HepG2 (cell line): Measurements from ENCODE around the gene PPP1R12C. TPM values are rescaled to one million over a fixed set of nuclear protein-coding genes. Genes with fewer than 3 reads are reported as not detected.

Source experiments
- GATA4 ChIP-seq: sonication (generic); IDR thresholded peaks from 2 replicates; pipeline ENCODE4 v1.6.1; 2016; ENCODE audit warnings: antibody characterized with exemption, low read depth, borderline replicate concordance
- HNF4G ChIP-seq, 2 experiments: sonication (generic) in 1 of 2; formaldehyde crosslinking in 1 of 2; IDR thresholded peaks; 2 replicates each; pipeline versions ENCODE4 v1.4.0 to v1.6.1; 2011 to 2020; ENCODE audit warnings: borderline replicate concordance in 2 of 2, low read depth in 2 of 2, mild to moderate bottlenecking in 2 of 2, low read length in 1 of 2, missing genetic modification reagents in 1 of 2, moderate library complexity in 1 of 2
- MAFK ChIP-seq, 2 experiments: IDR thresholded peaks in 1 of 2; conservative IDR thresholded peaks in 1 of 2; 2 replicates each; pipeline ENCODE4 v1.6.1; 2011; ENCODE audit warnings: improper control_type of control experiment in 2 of 2, low read length in 2 of 2
- SP5 ChIP-seq: IDR thresholded peaks from 2 replicates; pipeline ENCODE4 v1.6.1; 2016; ENCODE audit warnings: low read depth, borderline replicate concordance
- SPEN ChIP-seq: sonication (generic); formaldehyde crosslinking; IDR thresholded peaks from 2 replicates; pipeline ENCODE4 v1.5.1; 2020; ENCODE audit warnings: low read depth, mild to moderate bottlenecking, missing genetic modification reagents
- YEATS4 ChIP-seq: sonication (generic); formaldehyde crosslinking; IDR thresholded peaks from 2 replicates; pipeline ENCODE4 v1.4.0; 2020; ENCODE audit warnings: missing genetic modification reagents, borderline replicate concordance
- ZBTB7B ChIP-seq: sonication (generic); formaldehyde crosslinking; IDR thresholded peaks from 2 replicates; pipeline ENCODE4 v1.4.0; 2020; ENCODE audit warnings: missing genetic modification reagents
- ZNF282 ChIP-seq: fragments of 450-650 bp; IDR thresholded peaks from 2 replicates; pipeline ENCODE4 v1.6.1; 2018; ENCODE audit not compliant: partially characterized antibody
- ZNF616 ChIP-seq: sonication (generic); formaldehyde crosslinking; IDR thresholded peaks from 2 replicates; pipeline ENCODE4 v1.5.0; 2020; ENCODE audit warnings: low read depth, mild to moderate bottlenecking, missing genetic modification reagents
- ZNF660 ChIP-seq: sonication (generic); formaldehyde crosslinking; IDR thresholded peaks from 2 replicates; pipeline ENCODE4 v1.5.1; 2020; ENCODE audit warnings: mild to moderate bottlenecking, low read depth, missing genetic modification reagents, borderline replicate concordance
- ZNF800 ChIP-seq: sonication (generic); formaldehyde crosslinking; IDR thresholded peaks from 2 replicates; pipeline ENCODE4 v1.4.0; 2020; ENCODE audit warnings: missing genetic modification reagents
- polyA plus RNA-seq, 8 experiments: library from polyadenylated mRNA; depleted of rRNA in 3 of 8; stranded (reverse) in 7 of 8; unstranded in 1 of 8; fragments of >200 nt; fragmentation: Illumina TruSeq in 4 of 8; extraction: Trizol in 4 of 8; gene quantifications; 2 replicates each; pipeline versions ENCODE4 v1.2.1 to v1.2.3, GENCODE V29; 2011 to 2016; ENCODE audit warnings: low read depth in 4 of 8, missing spikeins in 1 of 8, mixed read lengths in 1 of 8; ENCODE audit not compliant: insufficient read depth in 1 of 8
- total RNA-seq, 5 experiments: library from RNA; depleted of rRNA; stranded (reverse); fragments of >200 nt; fragmentation: Illumina TruSeq; extraction: Trizol; gene quantifications; 2 replicates each; pipeline ENCODE4 v1.2.3, GENCODE V29; 2016; ENCODE audit warnings: low read depth in 1 of 5
- TF ChIP-seq, protein P1 (sequence below): sonication (generic); formaldehyde crosslinking; IDR thresholded peaks from 2 replicates; pipeline ENCODE4 v1.5.1; 2020; ENCODE audit warnings: mild to moderate bottlenecking, missing genetic modification reagents, moderate library complexity
- TF ChIP-seq, protein P2 (sequence below): sonication (generic); formaldehyde crosslinking; conservative IDR thresholded peaks from 2 replicates; pipeline ENCODE4 v1.8.0; 2022; ENCODE audit warnings: low read depth, missing genetic modification reagents
- TF ChIP-seq, protein P3 (sequence below): sonication (generic); formaldehyde crosslinking; IDR thresholded peaks from 2 replicates; pipeline ENCODE4 v1.4.0; 2020; ENCODE audit warnings: mild to moderate bottlenecking, missing genetic modification reagents, borderline replicate concordance

The PPP1R12C gene
- total and polyA plus RNA-seq, 2 of the 13 experiments (the other 11 are each of a cell fraction or from before 2014, with no cell fraction given) = 29.7 to 30.3 TPM

DNA sequence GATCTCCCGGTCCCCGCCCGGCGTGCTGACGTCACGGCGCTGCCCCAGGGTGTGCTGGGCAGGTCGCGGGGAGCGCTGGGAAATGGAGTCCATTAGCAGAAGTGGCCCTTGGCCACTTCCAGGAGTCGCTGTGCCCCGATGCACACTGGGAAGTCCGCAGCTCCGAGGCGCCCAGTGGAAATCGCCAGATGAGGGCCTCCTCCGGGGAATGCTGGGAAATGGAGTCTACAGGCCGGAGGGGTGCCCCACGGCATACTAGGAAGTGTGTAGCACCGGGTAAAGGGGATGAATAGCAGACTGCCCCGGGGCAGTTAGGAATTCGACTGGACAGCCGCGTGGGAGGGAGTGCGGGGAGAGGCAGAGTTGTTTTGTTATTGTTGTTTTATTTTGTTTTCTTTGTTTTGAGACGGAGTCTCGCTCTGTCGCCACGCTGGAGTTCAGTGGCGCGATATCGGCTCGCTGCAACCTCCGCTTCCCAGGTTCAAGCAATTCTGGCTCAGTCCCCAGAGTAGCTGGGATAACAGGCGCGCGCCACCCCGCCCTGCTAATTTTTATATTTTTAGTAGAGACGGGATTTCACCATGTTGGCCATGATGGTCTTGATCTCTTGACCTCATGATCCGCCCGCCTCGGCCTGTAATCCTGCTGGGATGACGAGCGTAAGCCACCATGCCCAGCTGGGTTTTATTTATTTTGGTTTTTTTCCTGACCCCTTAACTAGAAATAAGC lies 390 bp upstream of the PPP1R12C start (continued):
- TF ChIP-seq, protein P1, sequence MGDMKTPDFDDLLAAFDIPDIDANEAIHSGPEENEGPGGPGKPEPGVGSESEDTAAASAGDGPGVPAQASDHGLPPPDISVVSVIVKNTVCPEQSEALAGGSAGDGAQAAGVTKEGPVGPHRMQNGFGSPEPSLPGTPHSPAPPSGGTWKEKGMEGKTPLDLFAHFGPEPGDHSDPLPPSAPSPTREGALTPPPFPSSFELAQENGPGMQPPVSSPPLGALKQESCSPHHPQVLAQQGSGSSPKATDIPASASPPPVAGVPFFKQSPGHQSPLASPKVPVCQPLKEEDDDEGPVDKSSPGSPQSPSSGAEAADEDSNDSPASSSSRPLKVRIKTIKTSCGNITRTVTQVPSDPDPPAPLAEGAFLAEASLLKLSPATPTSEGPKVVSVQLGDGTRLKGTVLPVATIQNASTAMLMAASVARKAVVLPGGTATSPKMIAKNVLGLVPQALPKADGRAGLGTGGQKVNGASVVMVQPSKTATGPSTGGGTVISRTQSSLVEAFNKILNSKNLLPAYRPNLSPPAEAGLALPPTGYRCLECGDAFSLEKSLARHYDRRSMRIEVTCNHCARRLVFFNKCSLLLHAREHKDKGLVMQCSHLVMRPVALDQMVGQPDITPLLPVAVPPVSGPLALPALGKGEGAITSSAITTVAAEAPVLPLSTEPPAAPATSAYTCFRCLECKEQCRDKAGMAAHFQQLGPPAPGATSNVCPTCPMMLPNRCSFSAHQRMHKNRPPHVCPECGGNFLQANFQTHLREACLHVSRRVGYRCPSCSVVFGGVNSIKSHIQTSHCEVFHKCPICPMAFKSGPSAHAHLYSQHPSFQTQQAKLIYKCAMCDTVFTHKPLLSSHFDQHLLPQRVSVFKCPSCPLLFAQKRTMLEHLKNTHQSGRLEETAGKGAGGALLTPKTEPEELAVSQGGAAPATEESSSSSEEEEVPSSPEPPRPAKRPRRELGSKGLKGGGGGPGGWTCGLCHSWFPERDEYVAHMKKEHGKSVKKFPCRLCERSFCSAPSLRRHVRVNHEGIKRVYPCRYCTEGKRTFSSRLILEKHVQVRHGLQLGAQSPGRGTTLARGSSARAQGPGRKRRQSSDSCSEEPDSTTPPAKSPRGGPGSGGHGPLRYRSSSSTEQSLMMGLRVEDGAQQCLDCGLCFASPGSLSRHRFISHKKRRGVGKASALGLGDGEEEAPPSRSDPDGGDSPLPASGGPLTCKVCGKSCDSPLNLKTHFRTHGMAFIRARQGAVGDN (CRISPR knock-in tag) = peak; percentile 41
- TF ChIP-seq, protein P2, sequence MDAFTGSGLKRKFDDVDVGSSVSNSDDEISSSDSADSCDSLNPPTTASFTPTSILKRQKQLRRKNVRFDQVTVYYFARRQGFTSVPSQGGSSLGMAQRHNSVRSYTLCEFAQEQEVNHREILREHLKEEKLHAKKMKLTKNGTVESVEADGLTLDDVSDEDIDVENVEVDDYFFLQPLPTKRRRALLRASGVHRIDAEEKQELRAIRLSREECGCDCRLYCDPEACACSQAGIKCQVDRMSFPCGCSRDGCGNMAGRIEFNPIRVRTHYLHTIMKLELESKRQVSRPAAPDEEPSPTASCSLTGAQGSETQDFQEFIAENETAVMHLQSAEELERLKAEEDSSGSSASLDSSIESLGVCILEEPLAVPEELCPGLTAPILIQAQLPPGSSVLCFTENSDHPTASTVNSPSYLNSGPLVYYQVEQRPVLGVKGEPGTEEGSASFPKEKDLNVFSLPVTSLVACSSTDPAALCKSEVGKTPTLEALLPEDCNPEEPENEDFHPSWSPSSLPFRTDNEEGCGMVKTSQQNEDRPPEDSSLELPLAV (CRISPR knock-in tag) = no peak
- TF ChIP-seq SP5 (CRISPR knock-in tag) (no peak; the same call in 1 of the 2 replicates), MAFK (conservative IDR thresholded peaks at IDR 0.05 in 1 of 2, IDR thresholded peaks at IDR 0.05 in 1 of 2; ENCODE audit: low read length in 2 of 2) (no peak), ZNF616 (CRISPR knock-in tag) (no peak), YEATS4 (CRISPR knock-in tag) (peak; percentile 25; the same call in 1 of the 2 replicates), GATA4 (no peak), ZNF660 (CRISPR knock-in tag) (no peak), ZNF800 (no peak), ZBTB7B (CRISPR knock-in tag) (no peak), ZNF282 (no peak), SPEN (CRISPR knock-in tag) (peak; percentile 69; the same call in 1 of the 2 replicates), HNF4G (IDR thresholded peaks at IDR 0.05; ENCODE audit: borderline replicate concordance, low read depth, low read length) (no peak), HNF4G (CRISPR knock-in tag; IDR thresholded peaks at IDR 0.05; ENCODE audit: borderline replicate concordance, low read depth) (no peak)
- TF ChIP-seq, protein P3, sequence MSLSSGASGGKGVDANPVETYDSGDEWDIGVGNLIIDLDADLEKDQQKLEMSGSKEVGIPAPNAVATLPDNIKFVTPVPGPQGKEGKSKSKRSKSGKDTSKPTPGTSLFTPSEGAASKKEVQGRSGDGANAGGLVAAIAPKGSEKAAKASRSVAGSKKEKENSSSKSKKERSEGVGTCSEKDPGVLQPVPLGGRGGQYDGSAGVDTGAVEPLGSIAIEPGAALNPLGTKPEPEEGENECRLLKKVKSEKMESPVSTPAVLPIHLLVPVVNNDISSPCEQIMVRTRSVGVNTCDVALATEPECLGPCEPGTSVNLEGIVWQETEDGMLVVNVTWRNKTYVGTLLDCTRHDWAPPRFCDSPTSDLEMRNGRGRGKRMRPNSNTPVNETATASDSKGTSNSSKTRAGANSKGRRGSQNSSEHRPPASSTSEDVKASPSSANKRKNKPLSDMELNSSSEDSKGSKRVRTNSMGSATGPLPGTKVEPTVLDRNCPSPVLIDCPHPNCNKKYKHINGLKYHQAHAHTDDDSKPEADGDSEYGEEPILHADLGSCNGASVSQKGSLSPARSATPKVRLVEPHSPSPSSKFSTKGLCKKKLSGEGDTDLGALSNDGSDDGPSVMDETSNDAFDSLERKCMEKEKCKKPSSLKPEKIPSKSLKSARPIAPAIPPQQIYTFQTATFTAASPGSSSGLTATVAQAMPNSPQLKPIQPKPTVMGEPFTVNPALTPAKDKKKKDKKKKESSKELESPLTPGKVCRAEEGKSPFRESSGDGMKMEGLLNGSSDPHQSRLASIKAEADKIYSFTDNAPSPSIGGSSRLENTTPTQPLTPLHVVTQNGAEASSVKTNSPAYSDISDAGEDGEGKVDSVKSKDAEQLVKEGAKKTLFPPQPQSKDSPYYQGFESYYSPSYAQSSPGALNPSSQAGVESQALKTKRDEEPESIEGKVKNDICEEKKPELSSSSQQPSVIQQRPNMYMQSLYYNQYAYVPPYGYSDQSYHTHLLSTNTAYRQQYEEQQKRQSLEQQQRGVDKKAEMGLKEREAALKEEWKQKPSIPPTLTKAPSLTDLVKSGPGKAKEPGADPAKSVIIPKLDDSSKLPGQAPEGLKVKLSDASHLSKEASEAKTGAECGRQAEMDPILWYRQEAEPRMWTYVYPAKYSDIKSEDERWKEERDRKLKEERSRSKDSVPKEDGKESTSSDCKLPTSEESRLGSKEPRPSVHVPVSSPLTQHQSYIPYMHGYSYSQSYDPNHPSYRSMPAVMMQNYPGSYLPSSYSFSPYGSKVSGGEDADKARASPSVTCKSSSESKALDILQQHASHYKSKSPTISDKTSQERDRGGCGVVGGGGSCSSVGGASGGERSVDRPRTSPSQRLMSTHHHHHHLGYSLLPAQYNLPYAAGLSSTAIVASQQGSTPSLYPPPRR (CRISPR knock-in tag) = no peak
